ENCODE measurements around the gene EEF1B2. TPM values are rescaled to one million over a fixed set of nuclear protein-coding genes. Genes with fewer than 3 reads are reported as not detected.
A peak's percentile ranks its signal among the peaks of the same experiment; 100 is the strongest.

EEF1B2 gene
- 213 and 305 TPM in 2 replicates for total RNA-seq (2014; rRNA removed; shearing (Covaris generic))
- polyA plus RNA-seq (2016; fragmentation: Nextera tagmentation; extraction: Ambion mirVana), result 673 and 709 TPM in 2 replicates
- long read RNA-seq, transcript EEF1B2-201 (7 exons, 844 nt), result minor isoform, 97 of 956 reads
- long read RNA-seq, transcript EEF1B2-202 (7 exons, 880 nt), result minor isoform, 26 of 956 reads
- long read RNA-seq, transcript EEF1B2-203 (6 exons, 1,098 nt), result major isoform, 810 of 956 reads
- long read RNA-seq, partial matches to known transcripts, result 8 of 956 reads
- long read RNA-seq, other reads (novel, unspliced or antisense), result 14 of 956 reads

- H3K4me3 ChIP-seq, result peak within 1 kb of the TSS; percentile 93
- peaks cover 23% of the 10 kb centered on the region for H3K4me1 Mint-ChIP-seq
- peaks cover 17% of the 10 kb centered on the region for H3K4me1 ChIP-seq (ENCODE audit: insufficient read depth)
- DNase-seq (ENCODE audit: low spot score) (peak; percentile 100), ATAC-seq (peak; percentile 89)
- peaks cover 12% of the 10 kb centered on the region; the same call in 1 of the 2 replicates for H4K20me1 ChIP-seq (replicated peaks; ENCODE audit: insufficient read depth)
- H3K27me3 ChIP-seq (ENCODE audit: insufficient read depth), result no peaks in the 10 kb centered on the region
- no peaks in the 10 kb centered on the region for H3K9me2 ChIP-seq (ENCODE audit: insufficient read depth)
- H3K27ac Mint-ChIP-seq, result peak within 1 kb of the TSS; percentile 99
- H3K9me3 Mint-ChIP-seq, result no peaks in the 10 kb centered on the region
- H3K4me3 Mint-ChIP-seq, result peak within 1 kb of the TSS; percentile 99
- H3F3A ChIP-seq (replicated peaks; ENCODE audit: low read depth), result peaks cover 34% of the 10 kb centered on the region
- H3K4me2 ChIP-seq, result peak within 1 kb of the TSS; percentile 100
- no peak for TF ChIP-seq EZH2 (IDR thresholded peaks at IDR 0.05; ENCODE audit: low read depth, unreplicated experiment)
- TF ChIP-seq CREB1 (CRISPR knock-in tag; IDR thresholded peaks at IDR 0.05; ENCODE audit: low read depth), result peak; percentile 53; the same call in 1 of the 2 replicates
- TF ChIP-seq ETS1 (IDR thresholded peaks at IDR 0.05), result peak; percentile 63
- TF ChIP-seq STAT1 (IDR thresholded peaks at IDR 0.05; ENCODE audit: unreplicated experiment), result no peak
- peak; percentile 77 for TF ChIP-seq POLR2AphosphoS5 (IDR thresholded peaks at IDR 0.05; ENCODE audit: low read depth)
- TF ChIP-seq NANOG (IDR thresholded peaks at IDR 0.05; ENCODE audit: borderline replicate concordance), result no peak
- peaks cover 73% of the 10 kb centered on the region for H3K79me2 ChIP-seq (replicated peaks; ENCODE audit: insufficient read depth)
- peaks cover 54% of the 10 kb centered on the region for H3K36me3 Mint-ChIP-seq (ENCODE audit: low read depth)
- H3K27me3 Mint-ChIP-seq (ENCODE audit: insufficient read depth, low read depth, poor library complexity), result peaks cover 17% of the 10 kb centered on the region
- H3K27ac ChIP-seq (ENCODE audit: low read depth), result peak within 1 kb of the TSS; percentile 92
- H3K36me3 ChIP-seq (ENCODE audit: insufficient read depth), result peaks cover 30% of the 10 kb centered on the region
- H2AFZ ChIP-seq, result peak within 1 kb of the TSS; percentile 24
Observed at GRCh38 chr2:206159346-206160124, at the start of gene EEF1B2, which contains the start of gene NDUFS1. EEF1B2 (plus strand) TSS chr2:206159895; CDS start chr2:206159980, 85 bp downstream. NDUFS1 (minus strand) TSS chr2:206159444; CDS start chr2:206153678, 5,766 bp downstream.

- H3K9me3 Mint-ChIP-seq, result peaks cover 3% of the 10 kb centered on the region; the same call in 2 of the 3 replicates
- H3K27ac ChIP-seq (ENCODE audit: low read depth), result 0 out of 2 replicates have a peak overlapping the region, but pooled peaks have one; percentile 14
- H3K4me1 Mint-ChIP-seq, result no peaks in the 10 kb centered on the region
- H3K36me3 Mint-ChIP-seq (ENCODE audit: low read depth), result peaks cover 21% of the 10 kb centered on the region
- no peaks in the 10 kb centered on the region for H4K20me1 ChIP-seq (replicated peaks; ENCODE audit: insufficient read depth)
- H3K27me3 ChIP-seq (ENCODE audit: insufficient read depth), result no peaks in the 10 kb centered on the region
- H3K36me3 ChIP-seq (ENCODE audit: insufficient read depth), result no peaks in the 10 kb centered on the region
- H3K4me1 ChIP-seq (ENCODE audit: insufficient read depth), result no peaks in the 10 kb centered on the region
- H3K27me3 Mint-ChIP-seq (ENCODE audit: insufficient read depth, low read depth, poor library complexity), result peaks cover 2% of the 10 kb centered on the region
- H3K4me3 Mint-ChIP-seq, result no peak overlapping the region
- ATAC-seq (no peak), DNase-seq (ENCODE audit: low spot score) (no peak)
- no peaks in the 10 kb centered on the region for H3K9me2 ChIP-seq (ENCODE audit: insufficient read depth)
- no peak overlapping the region for H3K4me3 ChIP-seq
- no peak overlapping the region for H3K27ac Mint-ChIP-seq
- H3F3A ChIP-seq (replicated peaks; ENCODE audit: low read depth), result no peaks in the 10 kb centered on the region
- H3K4me2 ChIP-seq, result no peak overlapping the region
- no peak overlapping the region for H2AFZ ChIP-seq
- no peaks in the 10 kb centered on the region for H3K79me2 ChIP-seq (replicated peaks; ENCODE audit: insufficient read depth)
- TF ChIP-seq EZH2phosphoT487 (IDR thresholded peaks at IDR 0.05; ENCODE audit: unreplicated experiment) (no peak), STAT1 (IDR thresholded peaks at IDR 0.05; ENCODE audit: unreplicated experiment) (no peak), JUNB (IDR thresholded peaks at IDR 0.05; ENCODE audit: unreplicated experiment) (no peak), NANOG (IDR thresholded peaks at IDR 0.05; ENCODE audit: borderline replicate concordance) (no peak), CREB1 (CRISPR knock-in tag; IDR thresholded peaks at IDR 0.05; ENCODE audit: low read depth) (no peak), EZH2 (IDR thresholded peaks at IDR 0.05; ENCODE audit: low read depth, unreplicated experiment) (no peak), ETS1 (IDR thresholded peaks at IDR 0.05) (no peak), ZNF331 (CRISPR knock-in tag; IDR thresholded peaks at IDR 0.05; ENCODE audit: low read depth) (no peak), POLR2AphosphoS5 (IDR thresholded peaks at IDR 0.05; ENCODE audit: low read depth) (no peak)
- TF ChIP-seq, protein P1, sequence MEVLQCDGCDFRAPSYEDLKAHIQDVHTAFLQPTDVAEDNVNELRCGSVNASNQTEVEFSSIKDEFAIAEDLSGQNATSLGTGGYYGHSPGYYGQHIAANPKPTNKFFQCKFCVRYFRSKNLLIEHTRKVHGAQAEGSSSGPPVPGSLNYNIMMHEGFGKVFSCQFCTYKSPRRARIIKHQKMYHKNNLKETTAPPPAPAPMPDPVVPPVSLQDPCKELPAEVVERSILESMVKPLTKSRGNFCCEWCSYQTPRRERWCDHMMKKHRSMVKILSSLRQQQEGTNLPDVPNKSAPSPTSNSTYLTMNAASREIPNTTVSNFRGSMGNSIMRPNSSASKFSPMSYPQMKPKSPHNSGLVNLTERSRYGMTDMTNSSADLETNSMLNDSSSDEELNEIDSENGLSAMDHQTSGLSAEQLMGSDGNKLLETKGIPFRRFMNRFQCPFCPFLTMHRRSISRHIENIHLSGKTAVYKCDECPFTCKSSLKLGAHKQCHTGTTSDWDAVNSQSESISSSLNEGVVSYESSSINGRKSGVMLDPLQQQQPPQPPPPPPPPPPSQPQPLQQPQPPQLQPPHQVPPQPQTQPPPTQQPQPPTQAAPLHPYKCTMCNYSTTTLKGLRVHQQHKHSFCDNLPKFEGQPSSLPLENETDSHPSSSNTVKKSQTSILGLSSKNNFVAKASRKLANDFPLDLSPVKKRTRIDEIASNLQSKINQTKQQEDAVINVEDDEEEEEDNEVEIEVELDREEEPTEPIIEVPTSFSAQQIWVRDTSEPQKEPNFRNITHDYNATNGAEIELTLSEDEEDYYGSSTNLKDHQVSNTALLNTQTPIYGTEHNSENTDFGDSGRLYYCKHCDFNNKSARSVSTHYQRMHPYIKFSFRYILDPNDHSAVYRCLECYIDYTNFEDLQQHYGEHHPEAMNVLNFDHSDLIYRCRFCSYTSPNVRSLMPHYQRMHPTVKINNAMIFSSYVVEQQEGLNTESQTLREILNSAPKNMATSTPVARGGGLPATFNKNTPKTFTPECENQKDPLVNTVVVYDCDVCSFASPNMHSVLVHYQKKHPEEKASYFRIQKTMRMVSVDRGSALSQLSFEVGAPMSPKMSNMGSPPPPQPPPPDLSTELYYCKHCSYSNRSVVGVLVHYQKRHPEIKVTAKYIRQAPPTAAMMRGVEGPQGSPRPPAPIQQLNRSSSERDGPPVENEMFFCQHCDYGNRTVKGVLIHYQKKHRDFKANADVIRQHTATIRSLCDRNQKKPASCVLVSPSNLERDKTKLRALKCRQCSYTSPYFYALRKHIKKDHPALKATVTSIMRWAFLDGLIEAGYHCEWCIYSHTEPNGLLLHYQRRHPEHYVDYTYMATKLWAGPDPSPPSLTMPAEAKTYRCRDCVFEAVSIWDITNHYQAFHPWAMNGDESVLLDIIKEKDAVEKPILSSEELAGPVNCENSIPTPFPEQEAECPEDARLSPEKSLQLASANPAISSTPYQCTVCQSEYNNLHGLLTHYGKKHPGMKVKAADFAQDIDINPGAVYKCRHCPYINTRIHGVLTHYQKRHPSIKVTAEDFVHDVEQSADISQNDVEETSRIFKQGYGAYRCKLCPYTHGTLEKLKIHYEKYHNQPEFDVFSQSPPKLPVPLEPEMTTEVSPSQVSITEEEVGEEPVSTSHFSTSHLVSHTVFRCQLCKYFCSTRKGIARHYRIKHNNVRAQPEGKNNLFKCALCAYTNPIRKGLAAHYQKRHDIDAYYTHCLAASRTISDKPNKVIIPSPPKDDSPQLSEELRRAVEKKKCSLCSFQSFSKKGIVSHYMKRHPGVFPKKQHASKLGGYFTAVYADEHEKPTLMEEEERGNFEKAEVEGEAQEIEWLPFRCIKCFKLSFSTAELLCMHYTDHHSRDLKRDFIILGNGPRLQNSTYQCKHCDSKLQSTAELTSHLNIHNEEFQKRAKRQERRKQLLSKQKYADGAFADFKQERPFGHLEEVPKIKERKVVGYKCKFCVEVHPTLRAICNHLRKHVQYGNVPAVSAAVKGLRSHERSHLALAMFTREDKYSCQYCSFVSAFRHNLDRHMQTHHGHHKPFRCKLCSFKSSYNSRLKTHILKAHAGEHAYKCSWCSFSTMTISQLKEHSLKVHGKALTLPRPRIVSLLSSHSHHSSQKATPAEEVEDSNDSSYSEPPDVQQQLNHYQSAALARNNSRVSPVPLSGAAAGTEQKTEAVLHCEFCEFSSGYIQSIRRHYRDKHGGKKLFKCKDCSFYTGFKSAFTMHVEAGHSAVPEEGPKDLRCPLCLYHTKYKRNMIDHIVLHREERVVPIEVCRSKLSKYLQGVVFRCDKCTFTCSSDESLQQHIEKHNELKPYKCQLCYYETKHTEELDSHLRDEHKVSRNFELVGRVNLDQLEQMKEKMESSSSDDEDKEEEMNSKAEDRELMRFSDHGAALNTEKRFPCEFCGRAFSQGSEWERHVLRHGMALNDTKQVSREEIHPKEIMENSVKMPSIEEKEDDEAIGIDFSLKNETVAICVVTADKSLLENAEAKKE (CRISPR knock-in tag; IDR thresholded peaks at IDR 0.05), result no peak
Observed at GRCh38 chr2:206112108-206112507, 47.6 kb upstream of the EEF1B2 start.

All from GM23338 (cell line).